GM21723 (cell line): Measurements from ENCODE around the gene DDX10.

Experiments used
- ATAC-seq: cut with Tn5 transposase; IDR thresholded peaks from one replicate; pipeline ENCODE4 v1.9.1; 2021; ENCODE audit warnings: mild to moderate bottlenecking, moderate library complexity; ENCODE audit not compliant: unreplicated experiment

Gene DDX10

GRCh38 chr11:108970221-108970991 is 305.5 kb downstream of the DDX10 start:
- ATAC-seq = no peak

GRCh38 chr11:108973402-108974162 is 308.7 kb downstream of the DDX10 start:
- ATAC-seq = no peak

GRCh38 chr11:108975026-108975425 is 310.2 kb downstream of the DDX10 start:
- ATAC-seq = no peak

- no peak for ATAC-seq
Observed at GRCh38 chr11:108975641-108976071, 310.8 kb downstream of the DDX10 start.

- no peak for ATAC-seq
Observed at GRCh38 chr11:108983636-108984420, 319.0 kb downstream of the DDX10 start.

- no peak for ATAC-seq
Observed at GRCh38 chr11:108984523-108984922, 319.7 kb downstream of the DDX10 start.

GRCh38 chr11:108985236-108985944 is 320.5 kb downstream of the DDX10 start:
- ATAC-seq = no peak

GRCh38 chr11:108985945-108986279 is 321.0 kb downstream of the DDX10 start:
- ATAC-seq = no peak
